OCI-LY7 (cell line): Measurements from ENCODE around the gene GAK.

ENCODE experiments used
- EZH2phosphoT487 ChIP-seq: fragments of 200-600 bp; sonication (generic); IDR thresholded peaks from 2 replicates; pipeline ENCODE4 v1.6.1; 2018; ENCODE audit warnings: low read depth, borderline replicate concordance, mild to moderate bottlenecking, mixed run types, antibody characterized with exemption, low read length, moderate library complexity, mixed read lengths
- TF ChIP-seq, protein P1 (sequence below): fragments of 200-600 bp; sonication (generic); conservative IDR thresholded peaks from 2 replicates; pipeline ENCODE4 v1.5.1; 2014; ENCODE audit warnings: mild to moderate bottlenecking, antibody characterized with exemption, low read length, moderate library complexity, mixed read lengths

DNA sequence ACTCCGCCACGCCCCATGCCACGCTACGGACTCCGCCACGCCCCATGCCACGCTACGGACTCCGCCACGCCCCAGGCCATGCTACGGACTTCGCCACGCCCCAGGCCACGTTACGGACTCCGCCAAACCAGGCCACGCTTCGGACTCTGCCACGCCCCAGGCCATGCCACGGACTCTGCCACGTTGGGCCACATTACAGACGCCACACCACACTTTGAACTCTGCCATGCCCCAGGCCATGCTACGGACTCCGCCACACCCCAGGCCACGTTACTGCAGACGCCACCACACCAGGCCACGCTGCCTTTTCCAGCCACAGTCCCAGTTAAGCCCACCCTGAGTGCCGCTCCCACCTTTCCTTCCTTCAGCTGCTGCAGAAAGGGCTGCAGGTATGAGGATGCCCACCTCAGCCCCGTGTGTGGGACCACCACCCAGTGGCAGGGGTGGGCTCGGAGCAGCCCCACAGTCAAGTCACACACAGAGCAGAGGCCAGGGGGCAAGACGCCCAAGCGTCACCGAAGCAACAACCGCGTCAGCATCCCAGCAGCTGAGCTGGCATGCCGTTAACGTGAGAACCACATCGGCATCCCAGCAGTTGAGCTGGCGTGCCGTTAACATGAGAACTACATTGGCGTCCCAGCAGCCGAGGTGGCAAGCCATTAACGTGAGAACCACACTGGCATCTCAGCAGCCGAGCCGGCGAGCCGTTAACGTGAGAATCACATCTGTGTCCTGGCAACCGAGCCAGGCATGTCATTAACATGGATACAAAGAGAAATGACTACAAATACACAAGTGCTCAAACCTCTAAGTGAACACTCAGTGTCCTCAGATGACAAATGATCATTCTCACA is 26.4 kb downstream of the GAK start:
- TF ChIP-seq, protein P1, sequence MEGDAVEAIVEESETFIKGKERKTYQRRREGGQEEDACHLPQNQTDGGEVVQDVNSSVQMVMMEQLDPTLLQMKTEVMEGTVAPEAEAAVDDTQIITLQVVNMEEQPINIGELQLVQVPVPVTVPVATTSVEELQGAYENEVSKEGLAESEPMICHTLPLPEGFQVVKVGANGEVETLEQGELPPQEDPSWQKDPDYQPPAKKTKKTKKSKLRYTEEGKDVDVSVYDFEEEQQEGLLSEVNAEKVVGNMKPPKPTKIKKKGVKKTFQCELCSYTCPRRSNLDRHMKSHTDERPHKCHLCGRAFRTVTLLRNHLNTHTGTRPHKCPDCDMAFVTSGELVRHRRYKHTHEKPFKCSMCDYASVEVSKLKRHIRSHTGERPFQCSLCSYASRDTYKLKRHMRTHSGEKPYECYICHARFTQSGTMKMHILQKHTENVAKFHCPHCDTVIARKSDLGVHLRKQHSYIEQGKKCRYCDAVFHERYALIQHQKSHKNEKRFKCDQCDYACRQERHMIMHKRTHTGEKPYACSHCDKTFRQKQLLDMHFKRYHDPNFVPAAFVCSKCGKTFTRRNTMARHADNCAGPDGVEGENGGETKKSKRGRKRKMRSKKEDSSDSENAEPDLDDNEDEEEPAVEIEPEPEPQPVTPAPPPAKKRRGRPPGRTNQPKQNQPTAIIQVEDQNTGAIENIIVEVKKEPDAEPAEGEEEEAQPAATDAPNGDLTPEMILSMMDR: no peak
- no peak for TF ChIP-seq EZH2phosphoT487
